GM12892 (cell line): ENCODE data around the gene SMIM45.

ENCODE experiments used
- POLR2A ChIP-seq: IDR thresholded peaks from 2 replicates; pipeline ENCODE4 v1.6.1; 2011; ENCODE audit warnings: low read depth, low read length, control low read depth
- POLR2AphosphoS5 ChIP-seq: IDR thresholded peaks from 2 replicates; pipeline ENCODE4 v1.6.1; 2011; ENCODE audit warnings: low read depth, low read length, control low read depth
- TAF1 ChIP-seq: IDR thresholded peaks from 2 replicates; pipeline ENCODE4 v1.6.1; 2011; ENCODE audit warnings: low read depth, mild to moderate bottlenecking, control low read depth, low read length, borderline replicate concordance

DNA sequence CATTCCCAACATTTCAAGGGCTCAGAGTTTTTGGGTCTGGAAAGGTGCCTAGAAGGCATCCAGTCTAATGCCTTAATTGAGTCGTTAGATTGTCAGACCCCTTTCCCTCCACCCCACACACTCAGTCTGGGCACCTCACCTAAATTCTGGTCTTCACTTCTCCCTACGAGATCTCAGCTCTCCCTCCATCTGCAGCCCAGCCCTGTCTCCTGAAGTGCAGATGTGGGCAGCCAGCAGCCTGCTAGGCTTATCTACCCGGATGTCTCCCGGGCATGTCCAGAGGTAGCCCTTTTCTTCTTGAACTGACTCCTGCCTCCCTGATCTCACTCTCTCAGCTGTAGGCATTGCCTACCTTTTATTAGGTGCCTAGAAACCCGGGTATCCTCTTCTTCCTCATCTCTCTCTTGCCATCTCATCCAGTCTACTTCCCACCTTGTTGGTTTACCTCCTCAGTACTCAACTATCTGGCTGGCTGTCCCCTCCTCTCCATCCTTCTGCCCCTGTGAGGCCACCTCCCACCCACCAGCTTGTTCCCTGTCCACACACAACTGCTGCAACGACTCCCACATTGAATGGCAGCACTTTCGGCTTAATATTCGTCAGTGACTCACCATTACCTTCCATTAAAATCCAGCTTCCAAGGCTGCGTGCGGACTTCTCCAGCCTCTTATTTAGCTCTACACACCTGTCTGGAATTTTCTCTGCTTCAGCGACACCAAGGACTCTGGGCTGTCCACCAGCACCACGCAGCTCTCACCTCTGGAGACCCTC, 23.5 kb downstream of the SMIM45 start:
- TF ChIP-seq POLR2AphosphoS5 (no peak), POLR2A (no peak), TAF1 (no peak)
